Astrocyte of the hippocampus (primary cell): Measurements from ENCODE around the gene RNF212.
"Not testable (repeated sequence)": the region's sequence is repeated elsewhere in the genome, so short reads cannot be mapped to it uniquely, and the experiment has no call there.

Experiments used
- DNase-seq: peaks from one replicate; pipeline ENCODE4 v3.0.0; 2011; ENCODE audit warnings: low read depth, low spot score

Gene RNF212

GRCh38 chr4:1065732-1066131, 47.6 kb downstream of the RNF212 start:
- no peak for DNase-seq

GRCh38 chr4:1062419-1062818, 50.9 kb downstream of the RNF212 start:
- no peak for DNase-seq

GRCh38 chr4:1061760-1062159, 51.6 kb downstream of the RNF212 start:
- DNase-seq = no peak

- no peak for DNase-seq
Measured at GRCh38 chr4:1061056-1061700, 52.2 kb downstream of the RNF212 start.

DNA sequence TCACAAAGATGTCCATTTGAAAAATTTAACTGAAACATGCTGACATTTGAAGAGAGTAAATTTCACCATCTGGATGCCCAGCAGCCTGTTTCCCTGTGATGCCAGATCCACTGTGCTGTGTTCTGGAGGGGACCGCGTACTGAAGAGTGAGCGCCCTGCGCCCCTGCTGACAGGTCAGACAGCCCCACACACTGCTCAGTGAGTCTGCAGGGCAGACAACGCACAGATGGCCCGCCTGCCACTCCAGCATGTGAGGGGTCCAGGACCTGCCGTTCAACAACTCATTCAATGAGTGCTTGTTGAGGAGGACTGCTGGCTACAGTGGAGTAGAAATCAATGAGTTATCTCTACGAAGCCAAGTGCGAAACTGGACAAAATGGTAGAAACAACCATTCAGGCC, 52.7 kb downstream of the RNF212 start:
- DNase-seq = no peak

GRCh38 chr4:1060121-1060520, 53.2 kb downstream of the RNF212 start:
- no peak for DNase-seq

DNA sequence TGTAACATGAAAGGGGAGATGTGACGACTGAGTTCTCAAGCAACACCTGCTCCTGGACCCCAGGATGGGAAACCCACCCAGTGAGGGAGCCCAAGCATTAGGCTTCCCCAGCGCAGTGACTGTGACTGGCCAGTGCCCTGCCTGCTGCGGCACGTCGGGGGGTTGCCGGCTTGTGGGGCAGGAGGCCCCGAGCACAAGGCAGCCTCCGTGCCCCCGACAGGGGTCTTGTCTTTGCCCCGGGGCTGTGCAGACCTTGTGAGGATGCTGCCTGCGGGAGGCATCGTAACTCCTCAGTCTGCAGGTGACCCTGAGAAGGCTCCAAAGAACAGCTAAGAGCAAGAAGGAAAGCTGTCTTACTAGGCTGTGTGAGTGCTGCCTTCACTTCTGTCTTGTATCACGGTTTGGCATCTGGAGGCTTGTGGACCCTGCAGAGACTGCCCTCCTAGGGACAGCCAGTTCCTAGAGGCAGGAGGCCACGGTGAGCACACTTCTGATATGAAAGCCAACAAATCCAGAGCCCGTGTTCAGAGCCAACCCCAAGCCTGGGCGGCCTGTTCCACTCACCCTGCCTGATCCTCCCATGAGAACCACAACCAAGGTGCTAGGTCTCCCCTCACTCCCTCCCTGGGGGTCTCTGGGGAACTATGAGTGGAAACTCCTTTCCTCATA, 54.2 kb downstream of the RNF212 start:
- no peak for DNase-seq

DNA sequence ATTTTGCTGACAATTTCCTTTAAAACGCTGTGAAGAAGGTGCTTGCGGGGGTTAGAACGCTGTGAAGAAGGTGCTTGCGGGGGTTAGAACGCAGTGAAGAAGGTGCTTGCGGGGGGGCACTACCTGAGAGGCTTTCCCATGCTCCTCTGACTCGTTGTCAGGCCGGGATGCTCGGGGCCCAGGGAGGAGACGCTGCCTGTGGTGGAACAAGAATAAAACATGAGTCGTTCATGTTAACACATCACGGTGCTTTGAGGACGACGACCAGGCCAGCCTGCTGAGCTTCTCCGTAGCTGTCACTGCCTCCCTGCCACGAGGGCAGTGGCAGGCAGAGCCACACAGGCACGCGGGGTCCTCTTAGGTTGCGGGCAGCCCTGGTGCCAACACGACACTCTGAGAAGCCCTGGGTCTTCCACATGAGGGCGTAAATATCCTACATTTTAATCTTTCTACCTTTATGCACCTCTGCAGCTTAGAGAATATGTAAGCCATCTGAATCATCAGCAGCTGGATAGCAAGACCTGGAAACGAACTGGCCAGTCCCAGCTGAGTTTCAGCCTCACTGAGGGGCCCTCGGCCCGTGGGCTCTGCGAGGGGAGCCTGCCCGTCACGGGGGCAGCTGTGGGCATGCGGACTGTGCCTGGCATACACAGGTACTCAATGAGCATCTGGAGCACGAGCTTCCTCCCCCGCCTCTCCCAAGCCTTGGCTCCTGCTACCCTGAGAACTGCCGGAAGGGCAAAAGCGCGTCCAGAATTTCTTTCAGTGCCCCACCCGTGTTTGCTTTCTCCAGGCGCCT, 55.0 kb downstream of the RNF212 start:
- DNase-seq = no peak

- no peak for DNase-seq
Measured at GRCh38 chr4:1057403-1057745, 56.0 kb downstream of the RNF212 start.

DNA sequence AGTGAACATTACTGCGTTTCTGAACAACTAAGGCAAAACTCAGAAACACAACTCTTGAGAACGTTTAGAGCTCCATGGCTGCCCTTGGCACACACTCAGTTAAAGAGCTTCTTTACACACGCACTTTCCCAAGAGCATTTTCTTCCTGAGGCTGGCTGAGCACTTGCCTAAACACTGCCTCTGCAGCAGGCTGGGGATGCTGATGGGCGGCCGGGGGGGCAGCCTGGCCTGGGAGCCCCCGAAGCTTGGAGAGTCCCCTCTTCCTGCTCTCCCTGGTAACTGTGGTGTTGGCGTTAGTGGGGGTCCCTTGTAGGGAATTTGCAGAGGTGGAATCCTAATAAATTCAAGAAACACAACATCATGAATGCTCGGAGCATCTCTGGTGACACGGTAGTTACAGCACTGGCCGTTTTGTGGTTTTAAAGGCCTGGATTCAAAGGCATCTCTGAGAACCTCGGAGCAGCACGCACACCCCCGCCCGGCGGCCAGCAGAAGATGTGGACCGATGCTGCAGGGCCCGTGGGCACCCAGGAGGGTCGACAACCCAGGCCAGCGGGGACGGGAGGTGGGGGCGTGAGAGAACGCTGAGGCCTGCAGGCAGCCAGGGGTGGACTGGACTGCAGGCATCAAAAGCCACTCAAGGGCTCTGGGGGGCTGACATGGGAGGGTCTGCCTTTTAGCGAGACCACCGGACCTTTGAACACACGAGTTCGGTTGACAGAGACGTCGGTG, 56.5 kb downstream of the RNF212 start:
- no peak for DNase-seq

DNA sequence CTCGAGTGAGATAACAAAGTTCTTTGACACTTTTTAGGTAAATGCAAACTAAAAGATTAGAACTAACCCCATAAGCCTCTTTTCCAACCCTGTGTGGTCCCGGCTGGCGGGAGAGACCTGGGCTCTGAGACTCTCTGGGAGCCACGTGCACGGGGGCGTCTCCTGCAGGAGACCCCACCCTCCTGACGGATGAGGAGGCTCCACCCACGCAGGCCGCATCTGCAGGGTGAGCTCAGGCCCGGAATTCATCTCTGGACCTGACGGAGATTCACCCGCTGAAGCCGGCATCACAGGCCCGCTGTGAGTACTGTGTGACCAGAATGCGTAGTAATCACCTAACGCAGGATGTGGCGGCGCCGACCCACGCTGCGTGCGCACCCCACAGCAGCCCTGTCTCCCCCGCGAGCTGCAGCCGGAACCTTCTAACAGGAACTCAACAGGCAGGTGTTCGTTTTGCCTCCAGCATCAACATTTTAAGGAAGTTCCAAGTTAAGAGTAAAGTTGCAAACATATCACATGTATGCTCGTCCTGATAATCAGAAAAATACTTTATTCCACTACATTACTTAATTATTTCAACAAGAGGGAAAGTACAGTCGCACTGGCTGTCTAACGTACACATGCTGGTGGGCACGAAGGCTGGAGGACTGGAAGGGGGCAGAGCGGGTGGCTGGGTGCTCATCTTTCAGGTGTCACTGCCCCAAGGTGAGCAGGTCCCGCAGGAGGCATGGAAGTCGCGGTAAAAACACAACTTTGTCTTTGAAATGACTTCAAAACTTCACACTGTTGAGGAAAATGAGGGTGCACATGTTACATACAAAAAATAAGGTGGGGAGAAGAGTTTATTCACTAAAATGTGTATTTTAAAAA, 57.4 kb downstream of the RNF212 start:
- DNase-seq = peak; percentile 23

DNA sequence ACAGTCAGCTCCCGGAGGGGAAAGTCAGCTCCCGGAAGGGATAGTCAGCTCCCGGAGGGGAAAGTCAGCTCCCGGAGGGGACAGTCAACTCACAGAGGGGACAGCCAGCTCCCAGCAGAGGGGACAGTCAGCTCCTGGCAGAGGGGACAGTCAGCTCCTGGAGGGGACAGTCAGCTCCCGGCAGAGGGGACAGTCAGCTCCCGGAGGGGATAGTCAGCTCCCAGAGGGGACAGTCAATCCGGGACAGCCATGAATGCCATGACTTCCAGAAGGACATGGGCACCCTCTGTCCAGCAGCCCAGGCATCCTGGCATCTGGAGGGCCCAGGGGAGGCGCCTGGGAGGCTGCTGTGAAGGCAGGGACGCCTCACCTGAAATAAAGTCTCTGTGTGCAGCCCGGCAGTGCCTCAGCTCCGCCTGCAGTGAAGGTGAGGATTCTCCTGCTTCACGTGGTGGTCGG, 58.1 kb downstream of the RNF212 start:
- DNase-seq = not testable (repeated sequence)

GRCh38 chr4:1054696-1055242, 58.6 kb downstream of the RNF212 start:
- not testable (repeated sequence) for DNase-seq

- DNase-seq = not testable (repeated sequence)
Measured at GRCh38 chr4:1053891-1054290, 59.5 kb downstream of the RNF212 start.

DNA sequence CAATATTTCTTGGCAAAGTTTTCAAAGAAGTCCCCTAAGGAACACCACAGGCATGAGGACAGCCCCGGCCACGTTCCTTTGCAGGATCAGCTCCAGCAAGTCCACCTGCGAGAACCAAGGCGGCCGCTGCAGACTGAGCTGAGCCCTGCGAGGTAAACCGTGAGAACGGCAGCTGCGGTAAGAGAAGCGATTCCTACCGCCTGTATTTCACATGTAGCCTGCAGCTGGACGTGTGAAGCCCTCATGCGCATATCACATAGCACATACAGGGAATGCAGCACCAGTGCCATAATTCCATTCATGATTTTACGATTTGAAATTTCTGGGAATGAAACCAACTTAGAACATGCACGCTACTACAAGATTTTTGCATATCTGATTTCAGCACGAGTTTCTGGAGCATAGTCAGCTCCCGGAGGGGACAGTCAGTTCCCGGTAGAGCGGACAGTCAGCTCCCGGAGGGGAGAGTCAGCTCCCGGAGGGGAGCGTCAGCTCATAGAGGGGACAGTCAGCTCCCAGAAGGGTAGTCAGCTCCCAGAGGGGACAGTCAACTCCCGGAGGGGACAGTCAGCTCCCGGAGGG, 60.2 kb downstream of the RNF212 start:
- no peak for DNase-seq

- DNase-seq = no peak
Measured at GRCh38 chr4:1052231-1052671, 61.1 kb downstream of the RNF212 start.

DNA sequence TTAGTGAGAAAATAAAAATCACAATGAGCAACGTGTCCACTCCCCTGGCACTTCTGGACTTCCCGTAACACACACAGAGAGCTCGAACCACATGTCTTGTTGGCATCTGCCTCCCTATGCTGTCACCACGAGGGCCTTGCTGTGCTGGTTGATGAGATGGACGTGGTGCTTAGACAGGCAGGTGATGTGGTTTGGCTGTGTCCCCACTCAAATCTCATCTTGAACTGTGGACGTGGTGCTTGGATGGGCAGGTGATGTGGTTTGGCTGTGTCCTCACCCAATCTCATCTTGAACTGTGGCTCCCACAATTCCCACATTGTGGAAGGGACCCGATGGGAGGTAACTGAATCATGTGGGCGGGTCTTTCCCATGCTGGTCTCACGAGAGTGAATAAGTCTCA, 61.9 kb downstream of the RNF212 start:
- DNase-seq = no peak

- DNase-seq = peak; percentile 56
Measured at GRCh38 chr4:1050486-1051213, 62.7 kb downstream of the RNF212 start.

GRCh38 chr4:1049591-1049905, 63.8 kb downstream of the RNF212 start:
- DNase-seq = no peak
